NCI-H146 (cell line): ENCODE measurements around the gene ZFP36L2.
"Not testable (repeated sequence)": the region's sequence is repeated elsewhere in the genome, so short reads cannot be mapped to it uniquely, and the experiment has no call there.

ENCODE experiments used
- DNase-seq: peaks from one replicate; lab custom pipeline; 2025; lab: John Stamatoyannopoulos, UW

Gene ZFP36L2

GRCh38 chr2:43207553-43208300 lies 18.7 kb downstream of the ZFP36L2 start:
- peak; percentile 12 for DNase-seq

GRCh38 chr2:43206602-43207001 lies 19.8 kb downstream of the ZFP36L2 start:
- DNase-seq: no peak

GRCh38 chr2:43203373-43203772 lies 23.0 kb downstream of the ZFP36L2 start:
- no peak for DNase-seq

- no peak for DNase-seq
Observed at GRCh38 chr2:43202289-43202688, 24.1 kb downstream of the ZFP36L2 start.

GRCh38 chr2:43201497-43201896 lies 24.9 kb downstream of the ZFP36L2 start:
- no peak for DNase-seq

GRCh38 chr2:43201016-43201415 lies 25.4 kb downstream of the ZFP36L2 start:
- no peak for DNase-seq

- DNase-seq: peak; percentile 60
Observed at GRCh38 chr2:43199492-43200488, 26.6 kb downstream of the ZFP36L2 start.

GRCh38 chr2:43198263-43198662 lies 28.1 kb downstream of the ZFP36L2 start:
- no peak for DNase-seq

GRCh38 chr2:43197588-43197896 lies 28.9 kb downstream of the ZFP36L2 start:
- DNase-seq: no peak

GRCh38 chr2:43196768-43197587 lies 29.4 kb downstream of the ZFP36L2 start:
- no peak for DNase-seq

GRCh38 chr2:43194121-43194869 lies 32.1 kb downstream of the ZFP36L2 start:
- DNase-seq: no peak

GRCh38 chr2:43193652-43194120 lies 32.7 kb downstream of the ZFP36L2 start:
- DNase-seq: no peak

GRCh38 chr2:43192744-43193651 lies 33.4 kb downstream of the ZFP36L2 start:
- DNase-seq: no peak

- DNase-seq: no peak
Observed at GRCh38 chr2:43191947-43192516, 34.4 kb downstream of the ZFP36L2 start.

GRCh38 chr2:43190311-43191052 lies 35.9 kb downstream of the ZFP36L2 start:
- DNase-seq: no peak

GRCh38 chr2:43189861-43190260 lies 36.5 kb downstream of the ZFP36L2 start:
- not testable (repeated sequence) for DNase-seq

GRCh38 chr2:43188561-43189386 lies 37.6 kb downstream of the ZFP36L2 start:
- DNase-seq: no peak

- DNase-seq: no peak
Observed at GRCh38 chr2:43186679-43187374, 39.6 kb downstream of the ZFP36L2 start.
